Upper lobe of left lung (tissue), 4 donors: ENCODE results near the gene AADAT.

Experiments
- POLR2AphosphoS5 ChIP-seq, 2 donors: sonication (generic); formaldehyde crosslinking; IDR thresholded peaks; one replicate each; pipeline ENCODE4 v1.5.1; 2017; ENCODE audit warnings: antibody characterized with exemption in 2 of 2
- TF ChIP-seq, protein P1 (sequence below), 6 experiments: fragments of 450-650 bp in 4 of 6; fragments of 200-600 bp in 2 of 6; sonication (generic) in 2 of 6; IDR thresholded peaks; one replicate each; pipeline ENCODE4 v1.5.1; 2016 to 2019; ENCODE audit warnings: antibody characterized with exemption in 6 of 6

DNA sequence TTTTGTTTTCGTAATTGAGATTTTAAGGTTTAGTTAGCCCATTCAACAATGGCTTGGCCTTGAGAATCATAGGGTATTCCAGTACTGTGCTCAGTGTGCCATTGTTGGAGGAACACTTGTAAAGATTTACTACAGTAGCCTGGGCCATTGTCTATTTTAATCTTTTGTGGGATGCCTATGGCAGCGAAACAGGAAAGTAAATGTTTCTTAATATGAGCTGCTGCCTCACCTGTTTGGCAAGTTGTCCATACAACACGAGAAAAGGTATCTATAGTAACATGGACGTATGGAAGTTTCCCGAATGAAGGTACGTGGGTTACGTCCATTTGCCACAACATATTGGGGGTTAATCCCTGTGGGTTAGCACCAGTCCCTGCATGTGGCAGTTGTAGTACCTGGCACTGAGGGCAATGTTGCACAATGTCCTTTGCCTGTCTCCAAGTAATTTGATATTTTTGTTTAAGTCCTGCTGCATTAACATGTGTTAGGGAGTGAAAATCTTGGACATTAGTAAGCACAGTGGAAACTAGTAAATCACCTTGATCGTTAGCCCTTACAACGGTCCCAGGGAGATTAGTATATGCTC is 38.6 kb upstream of the AADAT start:
- TF ChIP-seq, protein P1, sequence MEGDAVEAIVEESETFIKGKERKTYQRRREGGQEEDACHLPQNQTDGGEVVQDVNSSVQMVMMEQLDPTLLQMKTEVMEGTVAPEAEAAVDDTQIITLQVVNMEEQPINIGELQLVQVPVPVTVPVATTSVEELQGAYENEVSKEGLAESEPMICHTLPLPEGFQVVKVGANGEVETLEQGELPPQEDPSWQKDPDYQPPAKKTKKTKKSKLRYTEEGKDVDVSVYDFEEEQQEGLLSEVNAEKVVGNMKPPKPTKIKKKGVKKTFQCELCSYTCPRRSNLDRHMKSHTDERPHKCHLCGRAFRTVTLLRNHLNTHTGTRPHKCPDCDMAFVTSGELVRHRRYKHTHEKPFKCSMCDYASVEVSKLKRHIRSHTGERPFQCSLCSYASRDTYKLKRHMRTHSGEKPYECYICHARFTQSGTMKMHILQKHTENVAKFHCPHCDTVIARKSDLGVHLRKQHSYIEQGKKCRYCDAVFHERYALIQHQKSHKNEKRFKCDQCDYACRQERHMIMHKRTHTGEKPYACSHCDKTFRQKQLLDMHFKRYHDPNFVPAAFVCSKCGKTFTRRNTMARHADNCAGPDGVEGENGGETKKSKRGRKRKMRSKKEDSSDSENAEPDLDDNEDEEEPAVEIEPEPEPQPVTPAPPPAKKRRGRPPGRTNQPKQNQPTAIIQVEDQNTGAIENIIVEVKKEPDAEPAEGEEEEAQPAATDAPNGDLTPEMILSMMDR (IDR thresholded peaks at IDR 0.05), result no peak
- TF ChIP-seq POLR2AphosphoS5 (IDR thresholded peaks at IDR 0.05), result no peak
